Left renal pelvis (tissue), 4 donors: Measurements from ENCODE around the gene C4B. TPM values are rescaled to one million over a fixed set of nuclear protein-coding genes. Genes with fewer than 3 reads are reported as not detected.
"Not testable (repeated sequence)": the region's sequence is repeated elsewhere in the genome, so short reads cannot be mapped to it uniquely, and the experiment has no call there.

Experiments
- DNase-seq, 4 donors: peaks; one replicate each; pipeline ENCODE4 v3.0.0-alpha.2; 2013; ENCODE audit warnings: low read depth in 4 of 4, low spot score in 3 of 4
- polyA plus RNA-seq, 4 donors: library from polyadenylated mRNA; unstranded; fragments of 120-200 nt; gene quantifications; one replicate each; pipeline ENCODE4 v1.2.1, GENCODE V29; 2013; ENCODE audit not compliant: insufficient read length in 4 of 4

C4B gene
- polyA plus RNA-seq, 4 donors, result 10.3 to 27.3 (median 16.0) TPM

- not testable (repeated sequence) for DNase-seq
Observed at GRCh38 chr6:32028631-32029030, 14.0 kb downstream of the C4B start.

- DNase-seq, result not testable (repeated sequence)
Observed at GRCh38 chr6:32029553-32029952, 15.0 kb downstream of the C4B start.

- not testable (repeated sequence) for DNase-seq
Observed at GRCh38 chr6:32035283-32036013, 20.9 kb downstream of the C4B start.

- DNase-seq, result not testable (repeated sequence)
Observed at GRCh38 chr6:32037136-32037535, 22.5 kb downstream of the C4B start.

- not testable (repeated sequence) for DNase-seq
Observed at GRCh38 chr6:32037598-32038524, 23.3 kb downstream of the C4B start, which contains the start of gene CYP21A2. CYP21A2 (plus strand) TSS chr6:32038415; CDS start chr6:32038423, 8 bp downstream.

GRCh38 chr6:32038878-32039277 lies 24.3 kb downstream of the C4B start:
- not testable (repeated sequence) for DNase-seq

- DNase-seq, result not testable (repeated sequence)
Observed at GRCh38 chr6:32039321-32040274, 25.0 kb downstream of the C4B start.

- DNase-seq, result not testable (repeated sequence)
Observed at GRCh38 chr6:32040299-32041049, 25.9 kb downstream of the C4B start.

- not testable (repeated sequence) for DNase-seq
Observed at GRCh38 chr6:32041050-32041321, 26.4 kb downstream of the C4B start.

GRCh38 chr6:32041385-32041784 lies 26.8 kb downstream of the C4B start:
- not testable (repeated sequence) for DNase-seq

- DNase-seq, result not testable (repeated sequence)
Observed at GRCh38 chr6:32042276-32042675, 27.7 kb downstream of the C4B start.

- not testable (repeated sequence) for DNase-seq
Observed at GRCh38 chr6:32043589-32044380, 29.2 kb downstream of the C4B start.

GRCh38 chr6:32044916-32045315 lies 30.3 kb downstream of the C4B start:
- not testable (repeated sequence) for DNase-seq

- DNase-seq, result no peak
Observed at GRCh38 chr6:32045811-32046449, 31.3 kb downstream of the C4B start.

GRCh38 chr6:32046450-32047083 lies 32.0 kb downstream of the C4B start:
- no peak for DNase-seq

- no peak for DNase-seq
Observed at GRCh38 chr6:32047084-32047478, 32.5 kb downstream of the C4B start.

GRCh38 chr6:32047539-32047854 lies 32.9 kb downstream of the C4B start:
- no peak for DNase-seq
